ENCODE results near the gene WNT1.

DNA sequence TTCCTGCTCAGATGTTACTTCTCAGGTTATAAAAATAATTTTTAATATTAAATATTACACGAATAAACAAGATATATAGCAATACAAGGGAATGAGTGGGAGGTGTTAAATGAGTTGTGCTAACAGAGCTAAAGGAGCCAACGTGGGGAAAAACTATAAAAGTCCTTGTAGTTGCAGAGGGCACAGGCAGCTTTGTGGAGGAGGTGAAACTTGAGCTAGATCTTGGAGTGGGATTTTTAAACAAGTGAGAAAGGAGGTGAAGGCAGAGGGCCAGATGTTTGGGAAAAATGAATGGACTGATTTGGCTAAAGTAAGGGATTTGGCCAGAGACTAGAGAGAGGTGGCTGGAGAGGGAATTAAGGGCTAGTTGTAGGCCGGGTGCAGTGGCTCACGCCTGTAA lies 47.6 kb upstream of the WNT1 start:
- TF ChIP-seq CTCF (IDR thresholded peaks at IDR 0.05) (no peak), POLR2A (IDR thresholded peaks at IDR 0.05) (no peak)

Data from prostate gland (tissue), 2 donors.